B cell (primary cell): Measurements from ENCODE around the gene P2RX3. TPM values are rescaled to one million over a fixed set of nuclear protein-coding genes. Genes with fewer than 3 reads are reported as not detected.

Source experiments
- ATAC-seq: fragments of 200-7000 bp; cut with Tn5 transposase; one replicate; pipeline ENCODE4 v1.10.0; 2021; ENCODE audit warnings: low read depth, mild to moderate bottlenecking, moderate number of reproducible peaks, moderate library complexity
- CTCF ChIA-PET: fragments of 350-600 bp; sonication (Branson Sonifier 250); formaldehyde crosslinking; loops from one replicate; lab custom pipeline; 2021; ENCODE audit warnings: antibody characterized with exemption, inconsistent platforms; lab: Charles Lee
- POLR2A ChIA-PET: fragments of 350-600 bp; sonication (Branson Sonifier 250); formaldehyde crosslinking; loops from one replicate; lab custom pipeline; 2021; ENCODE audit warnings: antibody characterized with exemption; lab: Charles Lee
- DNase-seq: peaks from one replicate; pipeline ENCODE4 v3.0.0; 2013
- H2AFZ ChIP-seq: 2 replicates; pipeline ENCODE4 v1.6.1; 2012; ENCODE audit warnings: mild to moderate bottlenecking, low read depth, low read length; ENCODE audit not compliant: insufficient read depth, poor library complexity, severe bottlenecking
- H3K27ac ChIP-seq, 2 donors: 1 replicate in 1 of 2; 2 replicates in 1 of 2; pipeline ENCODE4 v1.5.1; 2012 to 2013; ENCODE audit warnings: low read length in 2 of 2, mild to moderate bottlenecking in 2 of 2, moderate library complexity in 1 of 2
- H3K27me3 ChIP-seq, 4 experiments: fragments of 200-600 bp in 1 of 4; sonication (generic) in 1 of 4; replicated peaks in 1 of 4; 1 replicate in 2 of 4; 2 replicates in 2 of 4; pipeline versions ENCODE4 v1.6.1 to v1.7.0; 2013 to 2016; ENCODE audit warnings: low read length in 3 of 4, mild to moderate bottlenecking in 2 of 4, mixed read lengths in 1 of 4, moderate library complexity in 1 of 4; ENCODE audit not compliant: insufficient read depth in 4 of 4, control insufficient read depth in 3 of 4; ENCODE audit errors: control extremely low read depth in 1 of 4
- H3K36me3 ChIP-seq, 2 experiments: replicated peaks in 1 of 2; 1 replicate in 1 of 2; 2 replicates in 1 of 2; pipeline versions ENCODE4 v1.6.1 to v1.7.1; 2013; ENCODE audit warnings: low read length in 1 of 2; ENCODE audit not compliant: insufficient read depth in 2 of 2, control insufficient read depth in 1 of 2; ENCODE audit errors: control extremely low read depth in 1 of 2, extremely low read depth in 1 of 2
- H3K4me1 ChIP-seq, 2 donors: fragments of 200-600 bp in 1 of 2; sonication (generic) in 1 of 2; 1 replicate in 1 of 2; 2 replicates in 1 of 2; pipeline versions ENCODE4 v1.5.1 to v1.6.1; 2013 to 2017; ENCODE audit warnings: low read length in 2 of 2; ENCODE audit not compliant: control insufficient read depth in 2 of 2, insufficient read depth in 2 of 2
- H3K4me2 ChIP-seq: replicated peaks from 2 replicates; pipeline ENCODE3; 2012; ENCODE audit warnings: mild to moderate bottlenecking, low read depth, low read length; ENCODE audit not compliant: poor library complexity, severe bottlenecking
- H3K4me3 ChIP-seq, 5 experiments: fragments of 200-600 bp in 1 of 5; sonication (generic) in 1 of 5; 1 replicate in 3 of 5; 2 replicates in 2 of 5; pipeline versions ENCODE4 v1.5.1 to v1.7.0; 2011 to 2016; ENCODE audit warnings: low read length in 4 of 5, mild to moderate bottlenecking in 4 of 5, low read depth in 2 of 5, control low read depth in 1 of 5, moderate library complexity in 1 of 5; ENCODE audit not compliant: insufficient read depth in 1 of 5; ENCODE audit errors: control extremely low read depth in 1 of 5, extremely low read depth in 1 of 5
- H3K79me2 ChIP-seq: fragments of 200-600 bp; sonication (generic); one replicate; pipeline ENCODE4 v1.6.0; 2016; ENCODE audit warnings: low read length; ENCODE audit not compliant: control insufficient read depth, insufficient read depth
- H3K9ac ChIP-seq: fragments of 200-600 bp; sonication (generic); 2 replicates; pipeline ENCODE4 v1.6.1; 2017; ENCODE audit warnings: mild to moderate bottlenecking, low read length, moderate library complexity
- H3K9me3 ChIP-seq, 3 donors: one replicate each; pipeline versions ENCODE4 v1.6.1 to v1.7.1; 2013; ENCODE audit warnings: low read length in 2 of 3; ENCODE audit not compliant: control insufficient read depth in 2 of 3, insufficient read depth in 1 of 3; ENCODE audit errors: control extremely low read depth in 1 of 3
- H4K20me1 ChIP-seq: 2 replicates; pipeline ENCODE4 v1.6.0; 2012; ENCODE audit warnings: mild to moderate bottlenecking, low read length; ENCODE audit not compliant: insufficient read depth, control insufficient read depth, poor library complexity, severe bottlenecking
- H3K27ac Mint-ChIP-seq: one replicate; pipeline ENCODE4 v1.8.0; 2021; ENCODE audit warnings: mixed read lengths
- H3K27me3 Mint-ChIP-seq: one replicate; pipeline ENCODE4 v1.8.0; 2021; ENCODE audit warnings: mixed read lengths
- H3K4me1 Mint-ChIP-seq: one replicate; pipeline ENCODE4 v1.8.0; 2021; ENCODE audit warnings: mixed read lengths
- H3K4me3 Mint-ChIP-seq: one replicate; pipeline ENCODE4 v1.8.0; 2021; ENCODE audit warnings: mixed read lengths
- H3K9me3 Mint-ChIP-seq: one replicate; pipeline ENCODE4 v1.8.0; 2022; ENCODE audit warnings: mixed read lengths; ENCODE audit not compliant: insufficient read depth
- CTCF ChIP-seq: fragments of 200-600 bp; IDR thresholded peaks from one replicate; pipeline ENCODE4 v1.8.0; 2022; ENCODE audit warnings: antibody characterized with exemption, mild to moderate bottlenecking
- EZH2 ChIP-seq: IDR thresholded peaks from 2 replicates; pipeline ENCODE4 v1.6.1; 2012; ENCODE audit warnings: borderline replicate concordance, low read depth, mild to moderate bottlenecking, moderate library complexity, low read length; ENCODE audit not compliant: insufficient read depth, poor library complexity, severe bottlenecking
- WGBS: methylation state at CpG from one replicate; pipeline ENCODE4 v1.1.5; 2013; ENCODE audit warnings: missing lambda C conversion rate; ENCODE audit not compliant: insufficient coverage; 5-methylcytosine and 5-hydroxymethylcytosine counted together
- intact Hi-C: fragments of 100-400 bp; cut with micrococcal nuclease; formaldehyde crosslinking; loops from one replicate; pipeline ENCODE4 v1.10.0; 2022
- polyA plus RNA-seq: library from polyadenylated mRNA; depleted of rRNA; stranded (reverse); fragments of >200 nt; gene quantifications from 2 replicates; pipeline ENCODE4 v1.2.3, GENCODE V29; 2012
- total RNA-seq, 2 donors: library from RNA; stranded (reverse); fragments of 120-200 nt in 1 of 2; gene quantifications; 1 replicate in 1 of 2; 2 replicates in 1 of 2; pipeline versions ENCODE4 v1.2.3 to v1.2.4, GENCODE V29; 2013 to 2022

P2RX3 gene
- total and polyA plus RNA-seq, 2 donors (not counting 1 experiment from before 2014, with no cell fraction given): not detected

GRCh38 chr11:57375490-57375889, 37.3 kb downstream of the P2RX3 start:
- TF ChIP-seq CTCF (no peak), EZH2 (no peak)
- no peak overlapping the region for H3K4me3 Mint-ChIP-seq
- H3K27me3 Mint-ChIP-seq: peaks cover 20% of the 10 kb centered on the region
- H3K9me3 Mint-ChIP-seq: no peaks in the 10 kb centered on the region
- H3K27ac ChIP-seq: no peak overlapping the region
- CTCF ChIA-PET: no interaction called here
- DNase-seq (no peak), ATAC-seq (no peak)
- H3K4me1 Mint-ChIP-seq: no peaks in the 10 kb centered on the region
- H4K20me1 ChIP-seq: no peaks in the 10 kb centered on the region
- WGBS: 4% methylated on average over 2 of the region's 2 CpGs
- no peak overlapping the region for H3K9ac ChIP-seq
- no peak overlapping the region for H3K27ac Mint-ChIP-seq
- H3K27me3 ChIP-seq: peaks cover 0 to 5% (median 0%) of the 10 kb centered on the region in 4 experiments
- intact Hi-C loops: no loop called here
- H3K4me3 ChIP-seq: no peak overlapping the region
- H3K36me3 ChIP-seq: no peaks in the 10 kb centered on the region
- no peaks in the 10 kb centered on the region for H3K4me1 ChIP-seq
- no peak overlapping the region for H3K4me2 ChIP-seq
- no peaks in the 10 kb centered on the region for H3K79me2 ChIP-seq
- POLR2A ChIA-PET: no interaction called here
- no peak overlapping the region for H2AFZ ChIP-seq
- no peaks in the 10 kb centered on the region for H3K9me3 ChIP-seq

GRCh38 chr11:57376095-57377090, 38.2 kb downstream of the P2RX3 start:
- Mint-ChIP-seq H3K27me3 (peaks cover 20% of the 10 kb centered on the region), H3K9me3 (no peaks in the 10 kb centered on the region)

More at GRCh38 chr11:57376095-57377090, 38.2 kb downstream of the P2RX3 start:
- WGBS: 75% methylated on average over 24 of the region's 26 CpGs
- H3K27me3 ChIP-seq: peaks cover 0 to 5% (median 0%) of the 10 kb centered on the region in 4 experiments
- intact Hi-C loops: no loop called here
- H2AFZ ChIP-seq: no peak overlapping the region
- no peak for TF ChIP-seq CTCF
- no peak for TF ChIP-seq EZH2
- Mint-ChIP-seq H3K4me3 (no peak overlapping the region), H3K4me1 (no peaks in the 10 kb centered on the region), H3K27ac (no peak overlapping the region)
- CTCF ChIA-PET: interaction anchor here (0.5 kb wide), 1 partner anchor 1525 kb away, joined by 4 read pairs; no protein-coding TSS in a partner anchor
- H3K9ac ChIP-seq: no peak overlapping the region
- no peak overlapping the region for H3K4me3 ChIP-seq
- no peak overlapping the region for H3K4me2 ChIP-seq
- no peaks in the 10 kb centered on the region for H3K79me2 ChIP-seq
- ATAC-seq (no peak), DNase-seq (no peak)
- no peaks in the 10 kb centered on the region for H4K20me1 ChIP-seq
- H3K9me3 ChIP-seq: no peaks in the 10 kb centered on the region
- no peaks in the 10 kb centered on the region for H3K36me3 ChIP-seq
- POLR2A ChIA-PET: no interaction called here
- H3K27ac ChIP-seq: no peak overlapping the region
- no peaks in the 10 kb centered on the region for H3K4me1 ChIP-seq
